GM12878 (cell line): ENCODE data around the gene ANTXR1. TPM values are rescaled to one million over a fixed set of nuclear protein-coding genes. Genes with fewer than 3 reads are reported as not detected.

Experiments used
- ATAC-seq: fragments of 200-7000 bp; cut with Tn5 transposase; 3 replicates; pipeline ENCODE4 v1.9.1; 2020; ENCODE audit warnings: mild to moderate bottlenecking, moderate library complexity
- BruUV-seq: library from RNA; stranded (reverse); fragments of 400-500 nt; replicated peaks from 2 replicates; lab custom pipeline; 2021; lab: Mats Ljungman, UMichigan
- CTCF ChIA-PET: fragments of 300-600 bp; sonication (Branson Sonifier 250); formaldehyde crosslinking; extraction: SDS; loops from one replicate; lab custom pipeline; 2021; ENCODE audit warnings: inconsistent platforms; lab: Yijun Ruan, JAX
- POLR2A ChIA-PET: fragments of 350-600 bp; formaldehyde crosslinking; extraction: SDS; loops from one replicate; lab custom pipeline; 2021; ENCODE audit warnings: inconsistent platforms; lab: Charles Lee
- RAD21 ChIA-PET: fragments of 300-600 bp; sonication (Branson Sonifier 250); formaldehyde crosslinking; loops from one replicate; lab custom pipeline; 2023; ENCODE audit warnings: antibody characterized with exemption; ENCODE audit not compliant: unreplicated experiment; lab: Charles Lee
- SMC1A ChIA-PET: fragments of 300-600 bp; sonication (Branson Sonifier 250); formaldehyde crosslinking; loops from one replicate; lab custom pipeline; 2023; ENCODE audit not compliant: unreplicated experiment, uncharacterized antibody; lab: Charles Lee
- DNase-seq: peaks from one replicate; pipeline ENCODE4 v3.0.0-alpha.2; 2011; ENCODE audit warnings: low read depth, low spot score
- FAIRE-seq: peaks from 3 replicates; lab custom pipeline; 2011; peaks lifted over from hg19 to GRCh38; lab: Jason Lieb, UNC
- H2AFZ ChIP-seq: 2 replicates; pipeline ENCODE4 v1.6.0; 2011; ENCODE audit warnings: low read depth, low read length, control low read depth; ENCODE audit not compliant: control insufficient read depth
- H3K27ac ChIP-seq: 2 replicates; pipeline ENCODE4 v1.5.1; 2011; ENCODE audit warnings: control low read depth; ENCODE audit not compliant: control insufficient read depth, insufficient read depth
- H3K27me3 ChIP-seq, 2 experiments: replicated peaks in 1 of 2; 2 replicates each; pipeline versions ENCODE4 v1.6.0 to v1.6.1; 2011; ENCODE audit warnings: low read length in 1 of 2; ENCODE audit not compliant: control insufficient read depth in 2 of 2, insufficient read depth in 2 of 2
- H3K36me3 ChIP-seq, 2 experiments: 2 replicates each; pipeline ENCODE4 v1.5.1; 2011; ENCODE audit warnings: low read length in 1 of 2; ENCODE audit not compliant: control insufficient read depth in 2 of 2, insufficient read depth in 2 of 2
- H3K4me1 ChIP-seq: 2 replicates; pipeline ENCODE4 v1.6.1; 2011; ENCODE audit warnings: mild to moderate bottlenecking, low read length, moderate library complexity, mixed read lengths; ENCODE audit not compliant: control insufficient read depth, insufficient read depth
- H3K4me2 ChIP-seq: 2 replicates; pipeline ENCODE4 v1.6.0; 2011; ENCODE audit warnings: control low read depth; ENCODE audit not compliant: control insufficient read depth, insufficient read depth
- H3K4me3 ChIP-seq: fragments of 200-600 bp; sonication (generic); 2 replicates; pipeline ENCODE4 v1.5.1; 2016
- H3K79me2 ChIP-seq: 2 replicates; pipeline ENCODE4 v1.6.0; 2011; ENCODE audit warnings: low read length; ENCODE audit not compliant: control insufficient read depth, insufficient read depth
- H3K9ac ChIP-seq: 2 replicates; pipeline ENCODE4 v1.8.0; 2011; ENCODE audit warnings: low read length, control low read depth, mixed read lengths; ENCODE audit not compliant: control insufficient read depth, insufficient read depth
- H3K9me3 ChIP-seq: replicated peaks from 3 replicates; pipeline ENCODE4 v1.5.1; 2011; ENCODE audit warnings: mild to moderate bottlenecking, low read length; ENCODE audit not compliant: control insufficient read depth, insufficient read depth
- H4K20me1 ChIP-seq: 2 replicates; pipeline ENCODE4 v1.6.0; 2011; ENCODE audit not compliant: control insufficient read depth, insufficient read depth
- CHD1 ChIP-seq: IDR thresholded peaks from 2 replicates; pipeline ENCODE4 v1.6.1; 2012; ENCODE audit warnings: low read depth, low read length, improper control_type of control experiment
- EZH2 ChIP-seq: IDR thresholded peaks from 2 replicates; pipeline ENCODE4 v1.6.1; 2012; ENCODE audit warnings: low read depth, mild to moderate bottlenecking, control low read depth, inconsistent platforms, low read length, borderline replicate concordance; ENCODE audit not compliant: control insufficient read depth
- MTA3 ChIP-seq: IDR thresholded peaks from 2 replicates; pipeline ENCODE4 v1.6.1; 2012; ENCODE audit warnings: low read length, inconsistent platforms, borderline replicate concordance
- RUNX3 ChIP-seq: IDR thresholded peaks from 2 replicates; pipeline ENCODE4 v1.6.1; 2012; ENCODE audit warnings: low read length, inconsistent platforms
- SIN3A ChIP-seq: IDR thresholded peaks from 2 replicates; pipeline ENCODE4 v1.6.1; 2012; ENCODE audit warnings: low read depth, low read length, improper control_type of control experiment
- SMC3 ChIP-seq: IDR thresholded peaks from 2 replicates; pipeline ENCODE4 v1.6.1; 2011; ENCODE audit warnings: low read length, improper control_type of control experiment, borderline replicate concordance
- SREBF2 ChIP-seq: IDR thresholded peaks from 2 replicates; pipeline ENCODE4 v1.6.1; 2012; ENCODE audit warnings: mild to moderate bottlenecking, low read length
- ZNF384 ChIP-seq: IDR thresholded peaks from 2 replicates; pipeline ENCODE4 v1.6.1; 2012; ENCODE audit warnings: low read depth, mild to moderate bottlenecking, low read length, improper control_type of control experiment, borderline replicate concordance
- WGBS: methylation state at CpG from one replicate; pipeline ENCODE4 v1.1.6; 2016; ENCODE audit warnings: low lambda C conversion rate; ENCODE audit not compliant: insufficient replicate concordance, insufficient coverage; ENCODE audit errors: missing lambda C conversion rate; 5-methylcytosine and 5-hydroxymethylcytosine counted together
- in situ Hi-C: fragments of 300-500 bp; cut with MboI; formaldehyde crosslinking; loops from 9 replicates; pipeline ENCODE4 v1.14.3; 2018; ENCODE audit warnings: mixed read lengths
- intact Hi-C: fragments of 100-400 bp; cut with micrococcal nuclease; formaldehyde crosslinking; loops from one replicate; pipeline ENCODE4 v1.14.2; 2022; ENCODE audit not compliant: unreplicated experiment
- polyA plus RNA-seq, 11 experiments: library from polyadenylated mRNA; depleted of rRNA in 4 of 11; unstranded in 6 of 11; stranded (reverse) in 5 of 11; fragments of >200 nt; fragmentation: Nextera tagmentation in 4 of 11; fragmentation: Illumina TruSeq in 1 of 11; extraction: Ambion mirVana in 4 of 11; extraction: Trizol in 1 of 11; gene quantifications; 1 replicate in 1 of 11; 2 replicates in 10 of 11; pipeline versions ENCODE4 v1.2.1 to v1.2.3, GENCODE V29; 2011 to 2016; ENCODE audit warnings: inconsistent platforms in 2 of 11, missing spikeins in 2 of 11, low read depth in 1 of 11
- total RNA-seq, 4 experiments: library from RNA; depleted of rRNA in 3 of 4; stranded (reverse); fragments of >200 nt in 3 of 4; fragmentation: Illumina TruSeq in 1 of 4; extraction: Trizol in 1 of 4; gene quantifications; 2 replicates each; pipeline versions ENCODE4 v1.2.1 to v1.2.3, GENCODE V29; 2013 to 2021
- TF ChIP-seq, protein P1 (sequence below): IDR thresholded peaks from 2 replicates; pipeline ENCODE4 v1.6.1; 2012; ENCODE audit warnings: mild to moderate bottlenecking, low read depth, low read length

The ANTXR1 gene
- total and polyA plus RNA-seq, 10 of the 15 experiments (the other 5 are each of a cell fraction or from before 2014, with no cell fraction given) = 0.09 to 0.26 TPM; not detected in 8

DNA sequence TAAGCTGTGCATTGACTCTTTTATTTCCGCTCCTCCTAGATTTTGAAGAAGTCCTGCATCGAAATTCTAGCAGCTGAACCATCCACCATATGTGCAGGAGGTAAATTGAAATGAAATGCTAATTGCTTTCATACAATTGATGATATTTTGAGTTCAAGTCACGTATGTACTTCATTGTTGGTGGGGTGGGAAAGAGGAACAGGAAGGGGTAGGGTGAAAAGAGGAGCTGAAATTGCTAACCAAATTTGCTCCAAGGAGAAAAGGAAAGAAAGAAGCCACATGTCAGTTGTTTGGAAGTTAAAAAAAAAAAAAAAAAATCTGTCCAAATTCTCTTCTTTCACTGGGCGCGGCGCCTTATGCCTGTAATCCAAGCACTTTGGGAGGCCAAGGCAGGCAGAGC lies 77.8 kb downstream of the ANTXR1 start (continued):
- TF ChIP-seq, protein P1, sequence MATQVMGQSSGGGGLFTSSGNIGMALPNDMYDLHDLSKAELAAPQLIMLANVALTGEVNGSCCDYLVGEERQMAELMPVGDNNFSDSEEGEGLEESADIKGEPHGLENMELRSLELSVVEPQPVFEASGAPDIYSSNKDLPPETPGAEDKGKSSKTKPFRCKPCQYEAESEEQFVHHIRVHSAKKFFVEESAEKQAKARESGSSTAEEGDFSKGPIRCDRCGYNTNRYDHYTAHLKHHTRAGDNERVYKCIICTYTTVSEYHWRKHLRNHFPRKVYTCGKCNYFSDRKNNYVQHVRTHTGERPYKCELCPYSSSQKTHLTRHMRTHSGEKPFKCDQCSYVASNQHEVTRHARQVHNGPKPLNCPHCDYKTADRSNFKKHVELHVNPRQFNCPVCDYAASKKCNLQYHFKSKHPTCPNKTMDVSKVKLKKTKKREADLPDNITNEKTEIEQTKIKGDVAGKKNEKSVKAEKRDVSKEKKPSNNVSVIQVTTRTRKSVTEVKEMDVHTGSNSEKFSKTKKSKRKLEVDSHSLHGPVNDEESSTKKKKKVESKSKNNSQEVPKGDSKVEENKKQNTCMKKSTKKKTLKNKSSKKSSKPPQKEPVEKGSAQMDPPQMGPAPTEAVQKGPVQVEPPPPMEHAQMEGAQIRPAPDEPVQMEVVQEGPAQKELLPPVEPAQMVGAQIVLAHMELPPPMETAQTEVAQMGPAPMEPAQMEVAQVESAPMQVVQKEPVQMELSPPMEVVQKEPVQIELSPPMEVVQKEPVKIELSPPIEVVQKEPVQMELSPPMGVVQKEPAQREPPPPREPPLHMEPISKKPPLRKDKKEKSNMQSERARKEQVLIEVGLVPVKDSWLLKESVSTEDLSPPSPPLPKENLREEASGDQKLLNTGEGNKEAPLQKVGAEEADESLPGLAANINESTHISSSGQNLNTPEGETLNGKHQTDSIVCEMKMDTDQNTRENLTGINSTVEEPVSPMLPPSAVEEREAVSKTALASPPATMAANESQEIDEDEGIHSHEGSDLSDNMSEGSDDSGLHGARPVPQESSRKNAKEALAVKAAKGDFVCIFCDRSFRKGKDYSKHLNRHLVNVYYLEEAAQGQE = no peak
- no peak for TF ChIP-seq SMC3
- no peak for TF ChIP-seq CHD1
- TF ChIP-seq RUNX3 = no peak
- TF ChIP-seq MTA3 = no peak
- TF ChIP-seq SIN3A = no peak
- TF ChIP-seq, all 136 proteins: peak for 0

- FAIRE-seq = no peak
- Histone ChIP-seq H3K36me3 (no peaks in the 10 kb centered on the region), H3K4me3 (no peak overlapping the region), H3K4me1 (no peaks in the 10 kb centered on the region), H3K27ac (no peak overlapping the region), H3K27me3 (no peaks in the 10 kb centered on the region; a peak in 1 of 4 replicates), H2AFZ (no peak overlapping the region), H3K9ac (no peak overlapping the region), H4K20me1 (no peaks in the 10 kb centered on the region), H3K79me2 (no peaks in the 10 kb centered on the region), H3K9me3 (no peaks in the 10 kb centered on the region), H3K4me2 (no peak overlapping the region)
- ChIA-PET POLR2A (no interaction called here), RAD21 (no interaction called here), CTCF (no interaction called here), SMC1A (no interaction called here)
- no TSS peak for BruUV-seq
- no peak for ATAC-seq
- intact Hi-C loops = no loop called here
- TF ChIP-seq EZH2 (no peak), SREBF2 (no peak), ZNF384 (no peak)
- DNase-seq = no peak
- 22% methylated on average over 1 of the region's 1 CpG for WGBS
- in situ Hi-C loops = no loop called here
These were observed 79.9 kb downstream of the ANTXR1 start for GRCh38 chr2:69092857-69093256.
